RPMI8226 (cell line): ENCODE data around the gene PARS2.
"Not testable (repeated sequence)": the region's sequence is repeated elsewhere in the genome, so short reads cannot be mapped to it uniquely, and the experiment has no call there.

ENCODE experiments used
- DNase-seq: peaks from one replicate; pipeline ENCODE4 v3.0.0-alpha.2; 2015

The PARS2 gene

DNA sequence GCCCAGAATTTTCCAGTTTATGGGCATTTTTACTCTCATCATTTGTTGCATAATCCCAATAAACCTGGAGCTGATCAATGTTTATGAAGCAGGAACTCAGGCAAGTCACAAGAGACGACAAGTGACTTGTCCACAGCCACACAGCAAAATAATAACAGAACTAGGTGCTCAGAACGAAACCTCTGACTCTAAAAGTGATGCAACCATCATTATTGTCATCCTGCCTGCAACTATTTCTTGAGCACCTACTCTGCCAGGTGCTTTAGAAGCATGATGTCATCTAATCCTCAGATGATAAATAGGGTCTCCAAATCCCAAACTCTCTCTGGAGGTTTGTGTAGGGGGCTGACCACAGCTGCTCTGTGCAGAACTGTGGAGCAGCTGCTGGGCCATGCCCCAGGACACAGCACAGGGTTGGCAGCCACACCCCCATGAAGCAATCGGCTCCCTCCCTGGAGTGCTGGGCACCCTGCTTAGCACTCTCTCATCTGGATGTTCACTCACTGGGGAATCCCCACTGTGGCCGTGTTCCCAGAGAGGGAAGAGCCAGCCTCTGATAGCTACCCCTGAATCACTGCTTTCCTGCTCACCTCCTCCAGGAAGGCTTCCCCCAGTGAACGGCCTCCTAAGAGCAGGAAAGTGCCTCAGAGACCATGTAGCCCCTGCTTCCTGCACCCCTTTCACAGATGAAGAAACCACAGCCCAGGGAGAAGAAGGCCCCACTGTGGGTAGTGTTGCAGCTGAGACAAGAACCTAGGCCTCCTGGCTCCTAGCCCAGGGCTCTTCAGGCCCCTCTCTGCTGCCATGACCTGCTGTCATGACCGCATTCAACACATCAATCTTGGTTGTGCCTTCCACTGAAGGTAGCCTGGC is 34.7 kb upstream of the PARS2 start:
- DNase-seq, result peak; percentile 59

DNA sequence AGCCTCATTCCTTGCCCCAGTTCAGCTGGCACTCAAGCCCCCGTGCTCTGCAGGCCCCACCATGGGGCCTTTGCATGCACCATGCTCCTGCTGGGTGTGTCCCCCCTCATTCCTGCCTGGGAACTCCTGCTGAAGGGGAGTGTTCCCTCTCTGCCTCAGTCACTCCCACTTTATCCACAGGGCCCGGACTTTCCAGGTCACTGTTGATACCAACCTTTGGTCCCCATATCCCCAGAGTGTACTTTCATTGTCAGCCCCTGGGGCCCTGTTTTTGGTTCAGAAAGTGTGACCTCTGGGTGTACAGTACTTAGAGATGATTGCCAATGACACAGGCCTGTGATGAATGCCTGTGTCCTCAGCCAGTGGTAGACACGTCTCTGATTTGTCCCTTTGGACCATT is 33.9 kb upstream of the PARS2 start:
- DNase-seq, result no peak

- no peak for DNase-seq
These were observed 32.6 kb upstream of the PARS2 start for GRCh38 chr1:54796902-54797301.

DNA sequence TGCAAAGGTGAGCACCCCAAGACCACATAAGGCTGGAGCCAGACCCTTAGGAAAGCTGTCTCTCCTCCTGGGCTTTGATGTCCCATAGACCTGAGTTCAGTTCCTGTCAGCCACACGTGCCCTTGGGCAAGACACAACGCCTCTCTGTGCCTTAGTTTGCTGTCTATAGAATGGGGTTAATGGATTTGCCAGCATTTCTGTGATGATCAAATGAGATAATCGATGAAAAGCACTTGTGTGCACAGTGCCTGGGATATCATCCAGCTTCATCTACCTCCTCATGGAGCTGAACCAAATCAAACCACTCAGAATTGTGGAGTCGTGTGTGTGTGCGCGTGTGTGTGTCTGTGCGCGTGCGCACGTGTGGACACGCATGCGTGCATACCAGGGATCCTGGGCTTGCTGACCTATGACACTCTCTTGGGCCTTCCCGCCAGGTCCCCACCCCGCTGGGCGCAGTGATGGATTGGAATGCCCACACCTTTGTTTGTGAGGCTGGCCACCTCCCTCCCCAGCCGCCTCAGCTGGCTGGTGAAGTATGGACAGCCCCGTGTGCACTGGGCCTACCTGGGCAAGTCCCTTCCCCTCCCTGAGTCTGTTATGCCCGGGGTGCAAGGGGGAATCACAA is 31.6 kb upstream of the PARS2 start:
- no peak for DNase-seq

- DNase-seq, result no peak
These were observed 31.0 kb upstream of the PARS2 start for GRCh38 chr1:54795356-54795665.

GRCh38 chr1:54794451-54795355 is 30.4 kb upstream of the PARS2 start:
- DNase-seq, result peak; percentile 77

DNA sequence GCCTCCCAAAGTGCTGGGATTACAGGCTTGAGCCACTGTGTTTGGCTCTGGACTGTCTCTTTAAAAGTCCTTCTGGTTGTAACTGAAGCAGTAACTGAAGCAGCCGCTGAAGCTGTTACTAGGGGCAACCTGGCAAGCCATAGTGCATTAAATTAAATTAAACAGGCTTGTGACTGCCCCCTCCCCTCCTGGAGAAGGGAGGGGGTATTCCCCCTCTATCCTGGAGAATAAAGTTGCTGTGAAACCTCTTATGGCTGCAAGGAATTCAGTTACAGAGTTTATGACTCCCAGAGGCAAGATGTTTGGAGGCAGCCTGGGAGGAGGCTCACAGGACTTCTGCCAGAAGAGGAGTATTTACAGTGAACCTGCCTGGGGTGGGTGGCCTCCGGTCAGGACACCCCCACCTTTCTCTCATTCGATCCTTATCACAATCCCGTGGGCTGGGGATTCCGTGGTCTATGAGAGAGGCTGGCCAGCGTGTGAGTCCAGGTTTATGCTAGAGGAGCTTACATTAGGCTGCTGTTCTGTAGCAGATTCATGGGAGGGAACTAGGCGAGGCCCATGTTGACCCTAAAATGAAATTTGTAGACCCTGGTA is 28.5 kb upstream of the PARS2 start:
- no peak for DNase-seq

- peak; percentile 65 for DNase-seq
These were observed 27.7 kb upstream of the PARS2 start for GRCh38 chr1:54791880-54792522.

DNA sequence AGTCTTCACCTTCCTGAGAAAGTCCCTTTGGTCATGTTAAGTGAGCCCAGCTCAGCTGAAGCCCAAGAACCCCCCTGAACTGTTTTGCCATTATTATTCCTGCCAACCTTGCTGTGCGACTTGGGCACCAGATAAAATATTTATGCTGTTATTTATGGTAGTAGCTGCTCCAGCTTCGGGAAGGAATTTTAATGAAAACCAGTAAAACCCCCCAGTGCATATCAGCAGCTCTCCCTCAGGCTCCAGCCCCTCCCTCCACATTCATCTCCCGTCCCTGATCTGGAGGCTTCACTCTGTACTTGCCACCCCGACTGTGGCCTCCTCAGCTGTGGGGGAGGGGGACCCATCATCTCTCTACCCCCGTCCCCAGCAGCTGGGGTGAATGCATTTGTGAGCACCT is 24.1 kb upstream of the PARS2 start:
- DNase-seq, result no peak

DNA sequence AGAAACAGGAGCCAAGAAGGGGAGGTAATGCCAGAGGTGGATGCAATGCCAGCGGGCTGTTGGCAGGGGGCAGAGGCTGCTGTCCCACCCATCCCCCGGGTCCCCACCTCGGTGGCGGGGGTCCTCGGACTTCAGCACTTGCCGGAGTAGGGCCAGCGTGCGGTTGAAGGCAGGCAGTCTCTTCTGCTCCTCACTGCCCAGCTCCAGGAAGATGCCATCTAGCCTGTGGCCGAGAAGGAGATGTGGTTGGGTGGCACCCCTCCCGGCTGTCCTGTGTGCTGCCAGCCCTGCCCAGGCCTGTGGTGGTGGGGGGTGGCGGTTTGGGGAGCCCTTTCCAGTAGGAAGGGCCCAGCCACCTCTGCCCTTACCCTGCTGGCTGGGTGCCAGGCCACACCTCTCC is 23.3 kb upstream of the PARS2 start:
- DNase-seq, result no peak

DNA sequence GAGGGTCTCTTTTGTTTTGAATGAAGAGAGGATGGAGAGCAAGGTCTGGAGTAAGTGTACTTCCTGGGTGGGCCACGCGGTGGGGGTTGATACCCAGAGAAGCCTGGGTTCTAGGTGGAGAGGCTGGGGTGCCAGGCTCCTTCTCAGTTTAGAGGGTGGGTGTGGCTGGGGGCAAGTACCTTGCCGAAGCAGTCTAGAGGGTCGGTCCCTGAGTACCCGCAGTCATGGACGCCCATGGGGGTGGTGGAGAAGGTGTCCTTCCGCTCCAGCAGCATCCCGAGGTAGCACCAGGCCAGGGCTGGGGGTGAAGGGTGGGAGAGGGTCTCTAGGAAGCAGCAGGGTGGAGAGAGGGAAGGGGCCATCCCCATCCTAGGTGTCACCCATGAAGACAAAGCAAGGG is 22.5 kb upstream of the PARS2 start:
- DNase-seq, result no peak

- no peak for DNase-seq
These were observed 19.7 kb upstream of the PARS2 start for GRCh38 chr1:54784066-54784465.

DNA sequence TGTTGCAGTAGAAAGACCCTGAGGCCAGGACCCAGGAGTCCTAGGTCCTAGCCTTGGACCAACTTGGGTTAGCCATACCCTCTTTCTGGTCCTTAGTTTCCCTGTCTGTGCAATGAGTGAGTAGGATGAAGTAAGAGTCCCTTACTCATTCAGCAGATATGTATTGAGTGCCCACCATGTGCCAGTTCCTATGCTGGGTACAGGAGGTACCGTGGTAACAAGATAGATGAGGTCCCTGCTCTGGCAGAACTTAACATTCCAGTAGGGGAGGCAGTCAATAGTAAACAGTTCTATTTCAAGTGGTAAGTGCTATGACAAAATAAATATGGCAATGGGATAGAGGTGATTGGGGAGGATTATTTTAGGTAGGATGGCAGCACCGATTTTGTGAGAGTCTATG is 18.3 kb upstream of the PARS2 start:
- no peak for DNase-seq

- DNase-seq, result peak; percentile 47
These were observed 17.8 kb upstream of the PARS2 start for GRCh38 chr1:54782156-54782555.

- DNase-seq, result no peak
These were observed 16.9 kb upstream of the PARS2 start for GRCh38 chr1:54781023-54781723.

DNA sequence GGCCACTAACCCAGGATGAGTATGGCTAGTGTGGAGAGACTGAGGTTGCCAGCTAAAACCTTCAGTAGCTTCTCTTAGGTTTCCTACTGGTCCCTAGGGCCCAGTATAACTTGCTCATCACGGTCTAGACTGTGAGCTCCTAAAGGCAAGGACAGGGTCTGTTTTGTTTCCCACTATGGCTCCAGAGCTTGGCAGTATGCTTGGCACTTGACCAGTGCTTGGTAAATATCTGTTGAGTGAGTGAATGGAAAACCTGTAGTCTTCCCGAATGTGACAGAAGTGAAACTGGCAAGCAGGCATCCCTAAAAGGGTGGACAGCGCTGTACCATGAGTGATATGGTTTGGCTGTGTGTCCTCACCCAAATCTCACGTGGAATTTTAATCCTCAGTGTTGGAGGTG is 13.1 kb upstream of the PARS2 start:
- DNase-seq, result no peak

DNA sequence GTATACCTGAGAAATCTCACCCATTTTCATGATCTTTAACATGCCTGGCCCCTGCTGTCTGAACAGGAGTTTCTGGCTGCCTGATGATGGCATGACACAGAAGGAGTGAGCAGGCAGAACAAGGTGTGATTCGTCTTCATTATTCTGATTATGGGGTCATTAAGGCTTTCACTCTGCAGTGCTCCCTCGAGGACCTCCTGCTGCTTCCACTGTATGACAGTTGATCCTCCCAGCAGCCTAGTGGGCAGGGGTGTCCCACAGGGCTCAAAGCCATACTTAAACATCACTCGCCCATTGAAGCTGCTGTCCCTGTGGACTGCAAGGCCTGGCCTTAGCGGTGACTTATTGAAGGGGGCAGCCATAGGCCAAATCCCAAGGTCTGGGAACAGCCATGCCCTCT is 12.7 kb upstream of the PARS2 start:
- no peak for DNase-seq

DNA sequence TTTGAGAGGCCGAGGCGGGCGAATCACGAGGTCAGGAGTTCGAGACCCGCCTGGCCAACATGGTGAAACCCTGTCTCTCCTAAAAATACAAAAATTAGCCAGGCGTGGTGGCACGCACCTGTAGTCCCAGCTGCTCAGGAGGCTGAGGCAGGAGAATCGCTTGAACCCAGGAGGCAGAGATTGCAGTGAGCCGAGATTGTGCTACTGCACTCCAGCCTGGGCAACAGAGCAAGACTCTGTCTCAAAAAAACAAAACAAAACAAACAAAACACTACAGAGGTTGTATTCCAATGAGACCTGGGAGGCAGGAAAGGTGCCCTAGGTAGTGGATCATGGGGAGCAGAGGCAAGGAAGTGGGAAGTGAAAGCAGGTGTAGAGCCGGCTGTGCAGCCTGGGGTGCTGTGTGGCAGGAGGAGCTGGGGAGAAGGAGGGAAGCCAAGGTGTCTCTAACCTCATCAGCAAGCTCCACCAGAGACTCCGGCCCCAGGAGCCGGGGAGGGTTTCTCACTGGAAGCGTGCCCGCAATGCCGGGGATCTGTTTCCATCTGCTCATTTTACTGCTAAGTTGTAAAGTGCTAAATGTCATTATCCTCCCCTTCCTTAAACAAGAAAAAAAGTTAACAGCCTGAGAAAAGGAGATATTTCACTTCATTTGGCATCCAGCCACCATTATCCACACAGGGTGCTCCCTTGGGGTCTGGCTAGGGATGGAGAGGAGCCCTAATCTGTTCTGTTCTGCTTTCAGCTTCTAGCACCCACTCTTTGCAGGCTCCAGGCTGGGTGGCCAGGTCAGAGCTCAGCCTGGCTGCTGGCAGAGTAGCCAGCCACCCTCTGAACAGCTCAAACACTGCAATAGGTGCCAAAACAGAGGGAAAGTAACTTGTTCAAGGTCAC is 11.8 kb upstream of the PARS2 start:
- not testable (repeated sequence) for DNase-seq

DNA sequence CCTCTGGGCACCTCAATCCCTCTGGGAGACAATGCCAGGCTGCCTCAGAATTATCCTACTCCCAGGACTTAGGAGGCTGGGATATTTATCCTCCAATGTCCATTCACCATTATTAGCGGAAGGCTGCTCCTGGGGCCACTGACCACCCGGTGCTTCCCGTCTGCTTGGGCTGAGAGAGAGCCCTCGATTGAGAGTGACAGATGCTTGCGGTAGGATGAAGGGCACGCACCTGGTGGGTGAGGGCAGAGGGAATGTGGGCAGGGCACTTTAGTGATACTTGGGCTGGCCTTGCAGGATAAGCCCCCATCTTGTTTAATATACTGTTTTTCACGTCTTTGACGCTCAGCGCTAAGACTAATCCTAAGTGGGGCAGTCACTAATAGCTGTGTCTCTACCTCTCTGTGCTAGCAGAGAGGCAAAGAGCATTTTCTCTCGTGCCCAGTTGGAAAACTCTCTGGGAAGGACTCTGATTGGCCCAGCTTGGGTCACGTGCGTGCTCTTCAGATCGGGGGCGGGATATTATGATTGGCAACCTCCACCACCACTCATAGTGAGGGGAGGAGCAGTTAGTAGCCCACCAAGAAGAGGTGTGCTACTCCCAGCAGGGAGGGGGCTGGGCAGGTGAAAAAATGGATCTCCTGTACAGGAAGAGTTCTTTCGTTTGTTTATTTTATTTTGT is 10.6 kb upstream of the PARS2 start:
- peak; percentile 23 for DNase-seq

- no peak for DNase-seq
These were observed 8.6 kb upstream of the PARS2 start for GRCh38 chr1:54772951-54773350.
